Stomach smooth muscle (tissue), 2 donors: ENCODE measurements around the gene ST3GAL6.

Source experiments
- H3K27ac ChIP-seq: one replicate; pipeline ENCODE4 v1.7.0; 2013; ENCODE audit warnings: mild to moderate bottlenecking, low read length, inconsistent platforms
- H3K27me3 ChIP-seq, 2 donors: one replicate each; pipeline ENCODE4 v1.7.0; 2013; ENCODE audit warnings: low read length in 2 of 2; ENCODE audit not compliant: insufficient read depth in 2 of 2, control insufficient read depth in 1 of 2
- H3K36me3 ChIP-seq, 2 donors: one replicate each; pipeline ENCODE4 v1.7.0; 2013; ENCODE audit warnings: low read length in 2 of 2; ENCODE audit not compliant: control insufficient read depth in 2 of 2, insufficient read depth in 2 of 2
- H3K4me1 ChIP-seq: one replicate; pipeline ENCODE4 v1.7.0; 2013; ENCODE audit warnings: low read length; ENCODE audit not compliant: control insufficient read depth, insufficient read depth
- H3K4me3 ChIP-seq, 2 donors: one replicate each; pipeline ENCODE4 v1.7.0; 2013; ENCODE audit warnings: low read length in 2 of 2
- H3K9ac ChIP-seq, 2 donors: one replicate each; pipeline ENCODE4 v1.7.0; 2013; ENCODE audit warnings: low read length in 2 of 2, mild to moderate bottlenecking in 1 of 2
- H3K9me3 ChIP-seq, 2 donors: one replicate each; pipeline ENCODE4 v1.7.0; 2013; ENCODE audit warnings: low read length in 2 of 2; ENCODE audit not compliant: control insufficient read depth in 2 of 2
- donor health status: healthy.
- donor health status: Pancreatic carcinoma.

The ST3GAL6 gene

DNA sequence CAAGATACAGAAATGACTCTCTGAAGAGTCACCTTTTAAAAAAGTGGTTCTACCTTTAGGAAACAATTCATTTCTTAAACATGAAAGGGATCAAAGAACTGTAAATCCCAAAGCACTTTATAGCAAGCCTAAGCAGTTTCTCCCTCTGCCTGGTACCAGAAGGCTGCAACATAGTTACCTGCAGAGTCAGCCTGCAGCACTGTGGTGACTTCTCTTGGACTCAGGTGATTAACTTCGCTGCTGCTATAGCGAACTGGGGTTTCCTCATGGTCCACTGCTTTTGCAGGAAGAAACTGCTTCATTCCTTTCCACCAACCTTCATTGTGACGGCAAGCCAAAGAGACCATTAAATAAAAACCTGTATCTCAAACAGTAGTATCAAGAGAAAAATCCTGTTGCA is 37.3 kb downstream of the ST3GAL6 start:
- H3K27me3 ChIP-seq: no peaks in the 10 kb centered on the region
- H3K4me3 ChIP-seq: no peak overlapping the region
- H3K9ac ChIP-seq: no peak overlapping the region
- no peaks in the 10 kb centered on the region for H3K4me1 ChIP-seq
- no peaks in the 10 kb centered on the region for H3K9me3 ChIP-seq
- no peak overlapping the region for H3K27ac ChIP-seq
- peaks cover 13 to 17% of the 10 kb centered on the region in 2 donors for H3K36me3 ChIP-seq

DNA sequence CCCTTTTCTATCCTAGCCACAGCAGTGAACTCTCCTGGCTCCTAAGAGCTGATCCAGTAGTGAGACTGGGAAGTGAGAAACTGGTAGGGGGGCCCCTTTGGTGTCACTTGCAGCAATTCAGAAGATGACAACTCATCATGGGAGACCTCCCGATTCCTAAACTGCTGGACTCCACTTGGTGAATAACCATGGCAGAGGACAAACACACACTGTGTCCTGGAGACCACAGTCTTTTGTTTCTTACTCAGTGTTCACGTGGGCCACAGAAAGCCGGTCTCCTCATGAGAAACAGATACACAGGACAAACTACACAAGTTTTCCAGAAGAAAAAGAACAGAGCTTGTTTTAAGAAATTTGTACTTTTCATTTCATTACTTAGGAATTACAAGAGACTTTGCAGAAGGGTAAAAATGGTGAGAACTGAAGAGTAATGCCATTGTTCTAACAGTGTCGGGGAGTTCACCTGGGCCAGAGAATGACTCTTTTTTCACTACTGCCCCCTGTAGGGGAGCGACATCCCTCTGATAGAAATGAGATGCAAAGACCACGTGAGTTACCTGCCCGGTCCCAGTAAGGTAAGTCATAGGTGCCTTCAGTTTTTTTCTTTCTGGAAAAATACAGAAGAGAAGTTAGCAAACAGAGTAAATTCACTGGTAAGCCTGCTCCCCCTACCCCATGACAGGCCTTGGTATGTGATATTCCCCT is 38.1 kb downstream of the ST3GAL6 start:
- Histone ChIP-seq H3K9me3 (no peaks in the 10 kb centered on the region), H3K36me3 (peaks cover 14 to 24% of the 10 kb centered on the region in 2 donors), H3K27ac (no peak overlapping the region), H3K4me1 (no peaks in the 10 kb centered on the region), H3K27me3 (no peaks in the 10 kb centered on the region), H3K4me3 (no peak overlapping the region), H3K9ac (no peak overlapping the region)

DNA sequence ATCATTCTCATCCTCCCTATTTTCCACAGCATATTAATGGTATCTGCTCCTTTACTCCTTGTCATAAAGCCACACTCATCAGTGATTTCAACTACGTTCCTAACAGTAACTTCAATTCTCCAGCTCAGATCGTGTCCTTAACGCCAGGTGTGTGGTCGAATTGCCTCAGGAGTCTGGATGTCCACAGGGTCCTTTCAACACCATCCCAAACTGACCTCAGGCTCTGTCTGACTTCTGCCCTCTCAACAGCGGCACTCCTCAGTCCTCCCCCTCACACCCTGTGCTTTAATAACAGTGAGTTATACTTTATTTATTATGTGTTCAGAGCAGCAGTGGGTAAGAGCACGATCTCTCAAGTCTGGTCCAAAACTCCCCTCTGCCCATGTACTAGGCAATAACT is 42.4 kb downstream of the ST3GAL6 start:
- Histone ChIP-seq H3K9ac (no peak overlapping the region), H3K4me3 (no peak overlapping the region), H3K27ac (no peak overlapping the region), H3K27me3 (no peaks in the 10 kb centered on the region), H3K9me3 (no peaks in the 10 kb centered on the region), H3K36me3 (peaks cover 24 to 27% of the 10 kb centered on the region in 2 donors), H3K4me1 (no peaks in the 10 kb centered on the region)

DNA sequence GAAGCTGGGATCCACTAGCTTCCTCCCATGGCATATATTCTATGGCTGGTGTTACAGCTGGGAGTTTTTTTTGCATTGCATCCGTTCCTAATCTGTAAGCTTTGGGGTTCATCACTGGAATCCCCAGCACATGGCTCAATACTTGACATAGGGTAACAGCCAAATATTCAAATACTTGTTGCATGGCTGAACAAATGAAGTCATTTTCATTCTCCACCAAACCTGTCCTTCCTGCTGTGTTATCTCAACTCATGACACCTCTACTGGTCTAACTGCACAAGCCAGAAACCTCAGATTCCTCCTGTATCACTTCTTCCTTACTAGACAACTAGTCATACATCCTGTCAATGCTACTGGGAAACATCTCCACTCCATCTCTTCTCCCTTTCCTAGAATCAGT is 43.4 kb downstream of the ST3GAL6 start:
- H3K4me3 ChIP-seq: no peak overlapping the region
- no peaks in the 10 kb centered on the region for H3K27me3 ChIP-seq
- H3K4me1 ChIP-seq: no peaks in the 10 kb centered on the region
- H3K36me3 ChIP-seq: peaks cover 20 to 23% of the 10 kb centered on the region in 2 donors
- H3K9ac ChIP-seq: no peak overlapping the region
- no peak overlapping the region for H3K27ac ChIP-seq
- no peaks in the 10 kb centered on the region for H3K9me3 ChIP-seq

DNA sequence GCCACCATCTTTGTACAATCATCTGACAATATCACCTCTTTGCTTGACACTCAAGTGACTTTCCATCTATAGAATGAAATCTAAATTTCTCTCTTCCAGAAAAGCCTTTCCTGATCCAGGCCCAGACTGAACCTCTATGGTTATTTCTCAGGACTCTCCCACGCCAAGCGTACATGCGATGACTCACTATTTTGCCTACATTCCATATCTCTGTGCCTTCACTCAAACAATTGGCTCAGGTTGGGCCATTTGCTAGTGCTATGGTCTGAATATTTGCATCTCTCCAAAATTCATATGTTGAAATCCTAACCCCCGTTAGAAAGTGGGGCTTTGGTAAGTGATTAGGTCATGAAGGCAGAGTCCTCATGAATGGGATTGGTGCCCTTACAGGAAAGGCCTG is 43.9 kb downstream of the ST3GAL6 start:
- no peak overlapping the region for H3K4me3 ChIP-seq
- H3K9me3 ChIP-seq: no peaks in the 10 kb centered on the region
- no peaks in the 10 kb centered on the region for H3K4me1 ChIP-seq
- H3K36me3 ChIP-seq: peaks cover 20 to 23% of the 10 kb centered on the region in 2 donors
- no peaks in the 10 kb centered on the region for H3K27me3 ChIP-seq
- no peak overlapping the region for H3K9ac ChIP-seq
- H3K27ac ChIP-seq: no peak overlapping the region

DNA sequence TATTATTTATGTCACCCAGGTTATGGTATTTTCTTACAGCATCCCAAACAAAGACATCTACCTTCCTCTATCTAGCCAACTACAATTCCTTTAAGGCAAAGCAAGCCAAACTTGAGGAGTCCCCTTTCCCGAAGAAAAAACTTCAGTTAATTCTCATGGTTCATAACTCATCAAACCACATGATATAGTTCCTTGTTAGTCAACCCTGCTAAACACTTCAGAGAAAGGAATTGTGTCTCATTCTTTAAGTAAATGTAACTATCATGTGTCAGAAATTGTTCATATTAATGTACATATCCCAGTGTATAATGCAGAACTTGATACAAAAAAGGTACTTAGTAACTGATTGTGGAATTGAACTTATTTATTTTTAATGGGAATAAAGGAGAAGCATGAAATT is 44.4 kb downstream of the ST3GAL6 start:
- Histone ChIP-seq H3K4me1 (no peaks in the 10 kb centered on the region), H3K27me3 (no peaks in the 10 kb centered on the region), H3K4me3 (no peak overlapping the region), H3K27ac (no peak overlapping the region), H3K9ac (no peak overlapping the region), H3K36me3 (peaks cover 20 to 23% of the 10 kb centered on the region in 2 donors), H3K9me3 (no peaks in the 10 kb centered on the region)

DNA sequence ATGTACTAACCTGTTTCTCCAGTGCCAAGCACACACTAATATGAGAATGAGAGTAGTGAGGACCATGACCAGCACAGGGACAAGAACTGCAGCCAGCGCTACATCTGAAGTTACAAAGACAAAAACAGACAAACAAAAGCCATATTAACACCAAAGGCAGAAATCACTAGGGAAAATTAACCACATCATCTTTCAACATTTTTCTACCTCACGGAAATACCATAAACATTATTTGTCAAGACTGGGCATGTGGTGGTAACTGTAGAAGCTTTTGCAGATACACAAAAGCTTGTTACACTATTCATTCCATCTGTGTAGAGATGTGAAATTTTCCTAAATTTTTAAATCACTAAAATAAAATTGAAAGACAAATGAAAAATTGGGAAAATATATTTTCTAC is 44.9 kb downstream of the ST3GAL6 start:
- no peak overlapping the region for H3K9ac ChIP-seq
- no peak overlapping the region for H3K27ac ChIP-seq
- H3K4me3 ChIP-seq: no peak overlapping the region
- no peaks in the 10 kb centered on the region for H3K27me3 ChIP-seq
- H3K36me3 ChIP-seq: peaks cover 20 to 23% of the 10 kb centered on the region in 2 donors
- no peaks in the 10 kb centered on the region for H3K9me3 ChIP-seq
- no peaks in the 10 kb centered on the region for H3K4me1 ChIP-seq

DNA sequence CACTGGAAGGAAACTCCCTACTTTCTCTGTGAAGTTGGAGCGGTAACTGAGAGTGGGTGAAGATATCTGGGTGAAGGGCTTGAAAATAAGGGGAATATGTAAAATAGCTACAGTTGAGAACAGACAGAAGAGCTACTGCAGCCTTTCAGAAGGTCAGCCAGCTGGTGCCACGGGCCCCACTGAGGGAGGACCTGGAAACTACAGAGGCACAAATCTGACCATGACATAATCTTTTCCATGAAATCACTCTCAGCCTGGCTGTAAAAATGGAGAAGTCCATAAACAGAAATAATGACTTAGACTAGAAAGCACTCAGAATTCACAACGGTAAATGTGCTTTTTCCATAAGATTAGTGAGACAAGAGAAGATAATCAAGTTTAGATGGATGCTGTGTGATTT is 46.4 kb downstream of the ST3GAL6 start:
- no peak overlapping the region for H3K27ac ChIP-seq
- no peak overlapping the region for H3K4me3 ChIP-seq
- H3K27me3 ChIP-seq: no peaks in the 10 kb centered on the region
- peaks cover 23 to 24% of the 10 kb centered on the region in 2 donors for H3K36me3 ChIP-seq
- H3K4me1 ChIP-seq: no peaks in the 10 kb centered on the region
- H3K9me3 ChIP-seq: no peaks in the 10 kb centered on the region
- H3K9ac ChIP-seq: no peak overlapping the region

DNA sequence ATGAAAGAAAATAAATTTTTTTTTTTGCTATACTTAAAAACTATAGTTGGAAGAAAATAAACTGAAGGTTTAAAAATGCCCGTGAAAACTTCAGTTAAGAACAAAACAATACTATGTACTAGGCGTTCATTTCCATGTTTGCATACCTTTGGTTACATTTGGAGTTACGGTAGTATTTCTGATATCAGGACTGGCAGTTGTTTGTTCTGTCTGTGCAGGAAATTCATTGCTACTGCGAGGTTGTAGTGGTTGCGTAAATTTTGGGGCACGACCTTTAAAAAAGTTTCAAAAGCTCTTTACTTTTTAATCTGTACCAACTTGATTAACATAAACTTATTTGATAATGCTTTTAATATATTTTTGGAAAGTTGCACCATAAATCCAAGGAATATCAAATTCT is 47.9 kb downstream of the ST3GAL6 start:
- no peaks in the 10 kb centered on the region for H3K4me1 ChIP-seq
- H3K36me3 ChIP-seq: peaks cover 17 to 22% of the 10 kb centered on the region in 2 donors
- no peaks in the 10 kb centered on the region for H3K9me3 ChIP-seq
- H3K9ac ChIP-seq: no peak overlapping the region
- H3K27me3 ChIP-seq: no peaks in the 10 kb centered on the region
- H3K4me3 ChIP-seq: no peak overlapping the region
- H3K27ac ChIP-seq: no peak overlapping the region

DNA sequence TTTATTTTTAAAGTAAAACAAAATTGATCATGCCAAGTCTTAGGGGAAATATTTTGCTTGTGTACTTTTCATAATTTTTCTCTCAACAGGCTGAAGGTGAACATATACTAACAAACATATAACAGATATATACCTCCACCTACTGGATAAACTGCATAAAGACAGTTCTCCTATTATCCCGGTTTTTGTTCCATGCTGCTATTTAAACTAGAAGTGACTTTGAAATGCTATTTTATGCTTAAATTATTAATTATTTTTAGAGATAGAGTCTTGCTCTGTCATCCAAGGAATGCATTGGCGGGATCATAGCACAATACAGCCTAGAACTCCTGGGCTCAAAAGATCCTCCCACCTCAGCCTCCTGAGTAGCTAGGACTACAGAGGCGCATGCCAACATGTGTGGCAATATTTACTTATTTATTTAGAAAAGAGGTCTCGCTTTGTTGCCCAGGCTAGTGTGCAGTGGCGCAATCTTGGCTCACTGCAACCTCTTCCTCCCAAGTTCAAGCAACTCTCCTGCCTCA is 49.8 kb downstream of the ST3GAL6 start:
- Histone ChIP-seq H3K27ac (no peak overlapping the region), H3K4me3 (no peak overlapping the region), H3K27me3 (no peaks in the 10 kb centered on the region), H3K36me3 (peaks cover 5 to 10% of the 10 kb centered on the region in 2 donors), H3K9me3 (no peaks in the 10 kb centered on the region), H3K4me1 (no peaks in the 10 kb centered on the region), H3K9ac (no peak overlapping the region)

DNA sequence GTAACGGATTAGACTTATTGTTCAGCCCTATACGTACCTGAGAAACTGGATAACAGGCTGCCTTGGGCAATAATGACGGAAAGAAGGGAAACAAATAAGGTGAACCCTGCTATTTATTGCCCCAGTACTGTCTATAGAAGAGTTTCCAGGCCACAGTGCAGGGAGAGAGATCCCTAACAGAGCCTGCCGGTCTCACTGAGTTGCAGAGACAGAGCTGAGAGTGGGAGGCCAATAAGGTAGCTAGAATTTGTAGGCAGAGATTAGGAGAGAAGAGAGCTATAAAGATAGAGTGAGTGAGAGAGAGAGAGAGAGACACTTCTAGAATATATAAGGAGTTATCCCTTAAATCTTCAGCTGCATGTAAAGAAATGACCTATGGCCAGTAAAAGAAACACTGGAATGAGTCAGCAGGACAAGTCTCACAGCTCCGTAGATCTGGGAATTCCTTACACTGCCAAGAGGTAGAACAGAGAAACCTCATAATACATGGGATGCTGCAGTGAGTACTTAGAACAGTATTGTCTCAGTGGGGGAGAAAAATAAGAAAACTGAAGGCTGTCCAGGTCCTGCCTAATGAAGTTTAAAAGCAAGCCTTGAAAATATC is 51.8 kb downstream of the ST3GAL6 start:
- no peak overlapping the region for H3K4me3 ChIP-seq
- H3K27me3 ChIP-seq: no peaks in the 10 kb centered on the region
- no peaks in the 10 kb centered on the region for H3K9me3 ChIP-seq
- peaks cover 3 to 7% of the 10 kb centered on the region in 2 donors for H3K36me3 ChIP-seq
- H3K27ac ChIP-seq: no peak overlapping the region
- no peak overlapping the region for H3K9ac ChIP-seq
- H3K4me1 ChIP-seq: no peaks in the 10 kb centered on the region
